GM18907 (cell line): ENCODE measurements around the gene NUF2.
"Not testable (repeated sequence)": the region's sequence is repeated elsewhere in the genome, so short reads cannot be mapped to it uniquely, and the experiment has no call there.

Experiments
- ATAC-seq: cut with Tn5 transposase; IDR thresholded peaks from one replicate; pipeline ENCODE4 v1.9.1; 2021; ENCODE audit warnings: mild to moderate bottlenecking, moderate library complexity; ENCODE audit not compliant: unreplicated experiment

The NUF2 gene

GRCh38 chr1:163321311-163322305 is at the start of gene NUF2:
TSS of gene NUF2 (plus strand) at chr1:163321954. CDS start at chr1:163326052, 4,098 bp downstream.
- ATAC-seq: peak; percentile 97

GRCh38 chr1:163273766-163274441 is 47.9 kb upstream of the NUF2 start:
- no peak for ATAC-seq

- peak; percentile 68 for ATAC-seq
These were observed 46.5 kb upstream of the NUF2 start for GRCh38 chr1:163275222-163275621.

- no peak for ATAC-seq
These were observed 43.2 kb upstream of the NUF2 start for GRCh38 chr1:163278602-163279001.

GRCh38 chr1:163284867-163285266 is 36.9 kb upstream of the NUF2 start:
- not testable (repeated sequence) for ATAC-seq

GRCh38 chr1:163290025-163290640 is 31.6 kb upstream of the NUF2 start:
- ATAC-seq: no peak

GRCh38 chr1:163291461-163291860 is 30.3 kb upstream of the NUF2 start:
- ATAC-seq: no peak

- not testable (repeated sequence) for ATAC-seq
These were observed 29.6 kb upstream of the NUF2 start for GRCh38 chr1:163292153-163292552.

GRCh38 chr1:163293497-163293896 is 28.3 kb upstream of the NUF2 start:
- not testable (repeated sequence) for ATAC-seq

- ATAC-seq: no peak
These were observed 25.8 kb upstream of the NUF2 start for GRCh38 chr1:163295949-163296348.

GRCh38 chr1:163296504-163297263 is 25.1 kb upstream of the NUF2 start:
- no peak for ATAC-seq

GRCh38 chr1:163298365-163298764 is 23.4 kb upstream of the NUF2 start:
- no peak for ATAC-seq

GRCh38 chr1:163300568-163300967 is 21.2 kb upstream of the NUF2 start:
- ATAC-seq: no peak

- no peak for ATAC-seq
These were observed 18.2 kb upstream of the NUF2 start for GRCh38 chr1:163303561-163303960.

- no peak for ATAC-seq
These were observed 16.3 kb upstream of the NUF2 start for GRCh38 chr1:163305441-163305840.

- ATAC-seq: no peak
These were observed 14.1 kb upstream of the NUF2 start for GRCh38 chr1:163307479-163308171.

GRCh38 chr1:163308811-163309210 is 12.9 kb upstream of the NUF2 start:
- no peak for ATAC-seq

- no peak for ATAC-seq
These were observed 5.9 kb upstream of the NUF2 start for GRCh38 chr1:163315773-163316374.

- ATAC-seq: no peak
These were observed 863 bp upstream of the NUF2 start for GRCh38 chr1:163320891-163321290.

GRCh38 chr1:163323339-163323738 is 1.6 kb downstream of the NUF2 start:
- ATAC-seq: not testable (repeated sequence)
